ENCODE measurements around the gene BCL7C. TPM values are rescaled to one million over a fixed set of nuclear protein-coding genes. Genes with fewer than 3 reads are reported as not detected.
A peak's percentile ranks its signal among the peaks of the same experiment; 100 is the strongest.
"Not testable (repeated sequence)": the region's sequence is repeated elsewhere in the genome, so short reads cannot be mapped to it uniquely, and the experiment has no call there.

The BCL7C gene
- total RNA-seq, 1 experiment from 2014 or later = 42.5 TPM

- no peak for DNase-seq (ENCODE audit: low read depth)
Measured at GRCh38 chr16:30895627-30896260, 1.9 kb upstream of the BCL7C start.

- no peak for DNase-seq (ENCODE audit: low read depth)
Measured at GRCh38 chr16:30894540-30895368, 877 bp upstream of the BCL7C start.

GRCh38 chr16:30893417-30893743, 497 bp downstream of the BCL7C start:
- DNase-seq (ENCODE audit: low read depth) = no peak

- DNase-seq (ENCODE audit: low read depth) = no peak
Measured at GRCh38 chr16:30892670-30893416, 1.0 kb downstream of the BCL7C start.

- DNase-seq (ENCODE audit: low read depth) = not testable (repeated sequence)
Measured at GRCh38 chr16:30891043-30891823, 2.6 kb downstream of the BCL7C start.

- DNase-seq (ENCODE audit: low read depth) = no peak
Measured at GRCh38 chr16:30889721-30890120, 4.2 kb downstream of the BCL7C start.

GRCh38 chr16:30888856-30889499, 4.9 kb downstream of the BCL7C start:
- DNase-seq (ENCODE audit: low read depth) = no peak

- no peak for DNase-seq (ENCODE audit: low read depth)
Measured at GRCh38 chr16:30887927-30888326, 6.0 kb downstream of the BCL7C start.

- no peak for DNase-seq (ENCODE audit: low read depth)
Measured at GRCh38 chr16:30886145-30886544, 7.7 kb downstream of the BCL7C start.

GRCh38 chr16:30885196-30885595, 8.7 kb downstream of the BCL7C start:
- DNase-seq (ENCODE audit: low read depth) = no peak

- no peak for DNase-seq (ENCODE audit: low read depth)
Measured at GRCh38 chr16:30884760-30885159, 9.1 kb downstream of the BCL7C start.

GRCh38 chr16:30882429-30883310, 11.2 kb downstream of the BCL7C start:
- no peak for DNase-seq (ENCODE audit: low read depth)

- no peak for DNase-seq (ENCODE audit: low read depth)
Measured at GRCh38 chr16:30876867-30877266, 17.0 kb downstream of the BCL7C start.

GRCh38 chr16:30875871-30876801, 17.7 kb downstream of the BCL7C start:
- DNase-seq (ENCODE audit: low read depth) = peak; percentile 27

GRCh38 chr16:30874821-30875717, 18.8 kb downstream of the BCL7C start:
- DNase-seq (ENCODE audit: low read depth) = peak; percentile 89

GRCh38 chr16:30874244-30874820, 19.5 kb downstream of the BCL7C start:
- no peak for DNase-seq (ENCODE audit: low read depth)

GRCh38 chr16:30870904-30871303, 23.0 kb downstream of the BCL7C start:
- DNase-seq (ENCODE audit: low read depth) = no peak
